ENCODE measurements around the gene LACRT.

DNA sequence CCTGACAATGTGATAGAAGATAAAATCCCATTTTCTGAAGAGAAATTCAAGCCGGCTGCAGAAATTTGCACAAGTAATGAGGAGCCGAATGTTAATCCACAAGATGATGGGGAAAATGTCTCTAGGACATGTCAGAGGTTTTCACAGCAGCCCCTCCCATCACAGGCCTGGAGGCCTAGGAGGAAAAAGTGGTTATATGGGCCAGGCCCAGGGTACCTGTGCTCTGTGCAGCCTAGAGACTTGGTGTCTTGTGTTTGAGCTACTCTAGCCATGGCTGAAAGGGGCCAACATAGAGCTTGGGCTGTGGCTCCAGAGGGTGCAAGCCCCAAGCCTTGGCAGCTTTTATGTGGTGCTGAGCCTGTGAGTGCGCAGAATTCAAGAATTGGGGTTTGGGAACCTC is 7.4 kb downstream of the LACRT start:
- TF ChIP-seq EZH2 (IDR thresholded peaks at IDR 0.05; ENCODE audit: insufficient read depth, poor library complexity, severe bottlenecking) (no peak), EZH2phosphoT487 (IDR thresholded peaks at IDR 0.05; ENCODE audit: insufficient read depth, low read depth) (no peak)
